RWPE1 (cell line): Measurements from ENCODE around the gene FOXP4.
"Not testable (repeated sequence)": the region's sequence is repeated elsewhere in the genome, so short reads cannot be mapped to it uniquely, and the experiment has no call there.

Experiments
- CTCF ChIA-PET: fragments of 350-600 bp; sonication (Branson Sonifier 250); formaldehyde crosslinking; extraction: SDS; loops from one replicate; lab custom pipeline; 2021; lab: Yijun Ruan, JAX
- POLR2A ChIA-PET: fragments of 400-600 bp; formaldehyde crosslinking; extraction: SDS; loops from one replicate; lab custom pipeline; 2020; ENCODE audit warnings: antibody characterized with exemption; ENCODE audit not compliant: low non-redundant PET; lab: Yijun Ruan, JAX
- DNase-seq: peaks from one replicate; pipeline ENCODE4 v3.0.0; 2012; ENCODE audit warnings: low spot score
- H3K27ac ChIP-seq: fragments of 450-650 bp; 2 replicates; pipeline ENCODE4 v1.5.1; 2017
- TF ChIP-seq, protein P1 (sequence below): fragments of 450-650 bp; conservative IDR thresholded peaks from 2 replicates; pipeline ENCODE4 v1.5.1; 2017; ENCODE audit warnings: low read depth, mild to moderate bottlenecking

Gene FOXP4

DNA sequence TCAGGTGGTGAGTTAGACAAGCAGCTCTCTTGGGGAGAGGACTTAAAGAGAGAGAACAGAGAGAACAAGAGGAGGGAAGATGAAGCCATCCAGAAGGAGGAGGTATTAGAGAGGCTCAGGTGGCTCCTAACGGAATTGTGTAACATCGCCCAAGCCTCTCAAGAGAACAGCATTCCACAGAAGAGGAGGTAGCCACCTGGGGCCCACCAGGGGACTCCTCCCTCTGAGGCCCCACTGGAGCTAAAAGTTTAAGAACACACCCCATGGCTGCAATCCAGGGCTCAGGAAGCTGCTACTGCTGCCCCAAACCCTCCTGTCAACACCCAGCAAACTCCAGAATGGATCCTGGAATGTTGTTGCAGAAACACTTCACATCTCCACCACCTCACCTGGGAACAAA lies 68.5 kb downstream of the FOXP4 start:
- TF ChIP-seq, protein P1, sequence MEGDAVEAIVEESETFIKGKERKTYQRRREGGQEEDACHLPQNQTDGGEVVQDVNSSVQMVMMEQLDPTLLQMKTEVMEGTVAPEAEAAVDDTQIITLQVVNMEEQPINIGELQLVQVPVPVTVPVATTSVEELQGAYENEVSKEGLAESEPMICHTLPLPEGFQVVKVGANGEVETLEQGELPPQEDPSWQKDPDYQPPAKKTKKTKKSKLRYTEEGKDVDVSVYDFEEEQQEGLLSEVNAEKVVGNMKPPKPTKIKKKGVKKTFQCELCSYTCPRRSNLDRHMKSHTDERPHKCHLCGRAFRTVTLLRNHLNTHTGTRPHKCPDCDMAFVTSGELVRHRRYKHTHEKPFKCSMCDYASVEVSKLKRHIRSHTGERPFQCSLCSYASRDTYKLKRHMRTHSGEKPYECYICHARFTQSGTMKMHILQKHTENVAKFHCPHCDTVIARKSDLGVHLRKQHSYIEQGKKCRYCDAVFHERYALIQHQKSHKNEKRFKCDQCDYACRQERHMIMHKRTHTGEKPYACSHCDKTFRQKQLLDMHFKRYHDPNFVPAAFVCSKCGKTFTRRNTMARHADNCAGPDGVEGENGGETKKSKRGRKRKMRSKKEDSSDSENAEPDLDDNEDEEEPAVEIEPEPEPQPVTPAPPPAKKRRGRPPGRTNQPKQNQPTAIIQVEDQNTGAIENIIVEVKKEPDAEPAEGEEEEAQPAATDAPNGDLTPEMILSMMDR: no peak
- no peak for DNase-seq
- ChIA-PET POLR2A (no interaction called here), CTCF (interaction anchor here (0.5 to 2.6 kb wide), 3 partner anchors 12 to 75 kb away, joined by 3 to 10 read pairs (median 6); no protein-coding TSS in a partner anchor)
- no peak overlapping the region for H3K27ac ChIP-seq

DNA sequence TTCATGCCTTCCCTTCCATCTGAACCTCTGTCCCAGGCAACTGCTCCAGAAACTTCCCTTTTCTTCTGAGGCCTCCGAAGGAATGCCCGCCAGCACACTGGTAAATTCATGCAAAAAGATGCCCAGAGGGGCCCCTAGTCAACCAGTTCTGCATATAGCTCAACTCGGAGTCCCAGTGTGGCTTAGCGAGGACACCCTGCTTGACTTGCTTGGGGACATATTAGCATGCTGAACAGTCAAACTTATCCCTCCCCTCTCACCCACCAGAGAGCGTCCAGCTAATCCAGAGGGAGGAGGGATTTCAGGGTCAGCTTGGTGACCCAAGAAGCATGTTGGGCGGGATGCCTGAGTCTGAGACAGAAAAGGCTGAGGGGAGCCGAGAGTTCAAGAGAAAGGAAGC lies 69.1 kb downstream of the FOXP4 start:
- POLR2A ChIA-PET: no interaction called here
- CTCF ChIA-PET: interaction anchor here (0.8 to 2.6 kb wide), 2 partner anchors 13 to 191 kb away, joined by 4 to 10 read pairs; no protein-coding TSS in a partner anchor
- no peak for DNase-seq
- TF ChIP-seq, protein P1: no peak
- no peak overlapping the region for H3K27ac ChIP-seq

DNA sequence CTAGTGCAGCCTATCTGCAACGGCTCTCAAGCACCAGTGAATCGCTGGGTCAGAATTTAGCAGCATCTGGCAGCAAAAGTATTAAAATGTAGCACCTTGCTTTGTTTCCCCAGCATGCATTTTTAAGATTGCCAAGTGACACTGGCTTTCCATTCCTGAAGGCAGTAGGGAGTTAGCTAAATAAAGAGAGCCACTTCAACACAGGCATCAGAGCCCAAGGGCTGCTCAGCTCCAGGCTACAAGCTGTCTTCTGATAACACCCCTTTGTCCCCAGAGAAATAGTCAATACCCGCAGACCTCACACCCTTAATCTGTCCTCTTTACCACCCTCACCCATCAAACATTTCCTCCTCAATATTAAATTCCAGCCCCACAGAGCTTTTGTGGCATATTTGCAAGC lies 72.4 kb downstream of the FOXP4 start:
- ChIA-PET POLR2A (no interaction called here), CTCF (interaction anchor here (0.8 kb wide), 1 partner anchor 8 kb away, joined by 3 read pairs; no protein-coding TSS in a partner anchor)
- DNase-seq: no peak
- H3K27ac ChIP-seq: no peak overlapping the region
- TF ChIP-seq, protein P1: no peak

DNA sequence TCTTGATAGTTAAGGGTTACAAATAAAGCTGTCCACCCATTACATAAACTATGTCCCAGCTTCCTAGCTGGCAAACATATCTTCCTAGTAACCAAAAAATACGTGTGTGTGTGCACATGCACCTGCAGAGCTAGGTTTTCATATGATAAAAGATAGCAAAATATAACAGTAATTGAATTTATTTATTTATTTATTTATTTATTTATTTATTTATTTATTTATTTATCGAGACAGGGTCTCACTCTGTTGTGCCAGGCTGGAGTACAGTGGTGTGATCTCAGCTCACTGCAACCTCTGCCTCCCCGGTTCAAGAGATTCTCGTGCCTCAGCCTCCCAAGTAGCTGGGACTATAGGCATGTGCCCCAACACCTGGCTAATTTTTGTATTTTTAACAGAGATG lies 73.0 kb downstream of the FOXP4 start:
- CTCF ChIA-PET: interaction anchor here (0.7 to 0.8 kb wide), 2 partner anchors 9 to 33 kb away, joined by 3 to 4 read pairs; no protein-coding TSS in a partner anchor
- DNase-seq, POLR2A ChIA-PET, H3K27ac ChIP-seq: not testable (repeated sequence)

DNA sequence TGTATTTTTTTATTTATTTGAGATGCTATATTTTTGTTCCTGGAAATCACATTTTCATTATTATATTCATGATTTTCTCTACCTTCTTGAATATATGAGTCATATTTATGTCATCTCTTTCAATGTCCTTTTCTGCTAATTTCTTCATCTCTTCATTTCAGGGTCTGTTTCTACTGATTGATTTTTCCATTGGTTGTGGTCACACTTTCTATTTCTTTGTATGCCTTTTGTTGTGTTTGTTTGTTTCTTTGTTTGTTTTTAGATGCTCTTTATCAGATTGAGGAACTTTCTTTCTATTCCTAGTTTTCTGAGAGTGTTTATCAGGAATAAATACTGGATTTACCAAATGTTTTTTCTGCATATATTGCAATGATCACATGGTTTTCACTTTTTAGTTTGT lies 75.2 kb downstream of the FOXP4 start:
- CTCF ChIA-PET: interaction anchor here (0.5 kb wide), 1 partner anchor 9 kb away, joined by 3 read pairs; no protein-coding TSS in a partner anchor

DNA sequence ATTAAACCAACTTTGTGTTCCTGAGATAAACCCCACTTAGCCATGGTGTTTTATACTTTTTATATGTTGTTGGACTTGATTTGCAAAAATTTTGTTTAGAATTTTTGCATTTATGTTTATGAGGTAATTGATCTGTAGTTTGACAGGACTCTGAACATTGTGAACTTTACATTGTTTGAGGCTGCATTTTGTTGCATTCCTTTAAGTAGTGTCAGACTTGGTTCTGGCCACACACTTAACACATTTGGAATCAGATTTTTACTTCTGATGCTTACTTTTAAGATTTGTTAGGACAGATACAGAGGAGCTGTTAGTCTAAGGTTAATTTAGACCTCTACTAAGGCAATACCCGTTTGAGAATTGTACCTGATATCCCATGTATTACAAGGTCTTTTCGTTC lies 75.6 kb downstream of the FOXP4 start:
- ChIA-PET POLR2A (no interaction called here), CTCF (interaction anchor here (0.5 kb wide), 1 partner anchor 10 kb away, joined by 3 read pairs; no protein-coding TSS in a partner anchor)

More for the DNA sequence above, 75.2 kb downstream of the FOXP4 start:
- POLR2A ChIA-PET: no interaction called here
- no peak overlapping the region for H3K27ac ChIP-seq
- TF ChIP-seq, protein P1: no peak
- DNase-seq: no peak

More for the DNA sequence above, 75.6 kb downstream of the FOXP4 start:
- H3K27ac ChIP-seq: no peak overlapping the region
- TF ChIP-seq, protein P1: no peak
- DNase-seq: no peak
